AG08395 (cell line): ENCODE measurements around the gene F10.
"Not testable (repeated sequence)": the region's sequence is repeated elsewhere in the genome, so short reads cannot be mapped to it uniquely, and the experiment has no call there.

Source experiments
- DNase-seq: peaks from one replicate; pipeline ENCODE4 v3.0.0; 2012; ENCODE audit warnings: mixed read lengths, low spot score

The F10 gene

DNA sequence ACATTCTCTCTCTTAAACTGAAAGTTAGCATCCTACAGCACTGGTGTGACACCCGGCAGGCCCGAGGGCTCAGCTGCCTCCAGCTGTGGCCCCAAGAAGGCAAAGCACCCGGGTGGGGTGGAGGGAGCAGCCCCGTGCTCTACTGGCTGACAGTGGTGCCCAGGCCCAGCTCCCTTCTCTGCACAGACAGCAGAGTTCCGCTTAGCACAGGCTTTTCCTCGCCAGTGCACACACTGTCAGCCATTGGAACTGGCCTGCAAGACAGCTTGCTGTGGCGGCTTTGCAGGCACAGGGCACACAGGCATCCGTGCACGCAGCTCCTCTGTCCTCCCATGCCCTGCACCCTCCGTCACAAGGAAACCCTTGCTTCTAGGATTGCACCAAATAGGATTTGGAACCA lies 20.3 kb upstream of the F10 start:
- DNase-seq, result not testable (repeated sequence)

DNA sequence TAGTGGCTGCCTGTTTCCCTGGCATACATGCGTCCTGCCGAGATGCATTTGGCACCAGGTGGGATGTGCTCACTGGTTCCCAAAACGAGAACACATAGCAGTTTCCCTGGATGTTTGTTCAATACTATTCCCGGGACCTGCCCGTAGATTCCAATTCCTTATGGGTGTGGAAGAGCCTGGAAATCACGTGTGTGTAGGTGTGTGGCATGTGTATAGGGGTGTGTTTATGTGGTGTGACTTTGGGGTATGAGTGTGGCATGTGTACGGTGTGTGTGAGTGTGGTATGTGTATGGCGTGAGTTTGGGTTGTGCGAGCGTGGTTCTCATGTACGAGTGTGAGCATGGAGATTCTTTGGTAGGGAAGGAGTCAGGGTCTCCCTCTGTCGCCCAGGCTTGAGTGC lies 19.9 kb upstream of the F10 start:
- DNase-seq, result no peak

DNA sequence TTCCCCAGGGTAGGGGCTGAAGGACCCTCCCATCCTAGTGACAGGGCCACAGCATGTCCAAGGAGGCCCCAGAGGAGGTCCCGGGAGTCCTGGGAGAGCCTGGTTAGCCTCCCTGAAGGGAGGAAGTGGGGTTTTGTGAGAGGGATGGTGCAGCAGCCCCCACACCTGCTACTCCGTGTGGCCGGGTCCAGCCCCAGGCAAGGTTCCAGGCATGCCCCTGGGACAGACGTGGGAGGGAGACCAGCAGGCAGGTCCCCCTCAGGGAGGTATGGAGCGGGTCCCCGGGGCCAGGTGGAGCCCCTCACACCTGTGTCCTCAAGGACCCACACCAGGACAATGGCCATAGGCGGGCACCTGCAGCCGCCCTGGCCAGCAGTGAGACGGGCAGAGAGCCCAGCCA lies 19.0 kb upstream of the F10 start:
- no peak for DNase-seq

DNA sequence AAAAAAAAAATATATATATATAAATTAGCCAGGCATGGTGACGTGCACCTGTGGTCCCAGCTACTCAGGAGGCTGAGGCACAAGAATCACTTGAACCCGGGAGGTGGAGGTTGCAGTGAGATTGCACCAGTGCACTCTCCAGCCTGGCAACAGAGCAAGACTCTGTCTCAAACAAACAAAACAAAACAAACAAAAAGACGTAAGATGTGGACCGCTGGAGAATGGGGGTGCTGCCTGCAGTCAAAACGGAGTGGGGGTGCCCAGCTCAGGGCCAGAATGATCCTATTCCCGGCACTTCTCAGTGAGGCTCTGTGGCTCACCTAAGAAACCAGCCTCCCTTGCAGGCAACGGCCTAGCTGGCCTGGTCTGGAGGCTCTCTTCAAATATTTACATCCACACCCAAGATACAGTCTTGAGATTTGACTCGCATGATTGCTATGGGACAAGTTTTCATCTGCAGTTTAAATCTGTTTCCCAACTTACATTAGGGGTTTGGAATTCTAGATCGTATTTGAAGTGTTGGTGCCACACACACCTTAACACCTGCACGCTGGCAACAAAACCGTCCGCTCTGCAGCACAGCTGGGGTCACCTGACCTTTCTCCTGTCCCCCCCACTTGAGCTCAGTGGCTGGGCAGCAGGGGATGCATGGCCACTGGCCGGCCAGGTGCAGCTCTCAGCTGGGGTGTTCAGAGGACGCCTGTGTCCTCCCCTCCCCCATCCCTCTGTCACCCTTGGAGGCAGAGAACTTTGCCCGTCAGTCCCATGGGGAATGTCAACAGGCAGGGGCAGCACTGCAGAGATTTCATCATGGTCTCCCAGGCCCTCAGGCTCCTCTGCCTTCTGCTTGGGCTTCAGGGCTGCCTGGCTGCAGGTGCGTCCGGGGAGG lies 17.3 kb upstream of the F10 start, which contains the start of gene F7:
TSS of gene F7 (plus strand) at position 760 of the 889 bp plus-strand sequence. CDS start at position 811, 51 bp downstream.
- DNase-seq, result peak; percentile 24

DNA sequence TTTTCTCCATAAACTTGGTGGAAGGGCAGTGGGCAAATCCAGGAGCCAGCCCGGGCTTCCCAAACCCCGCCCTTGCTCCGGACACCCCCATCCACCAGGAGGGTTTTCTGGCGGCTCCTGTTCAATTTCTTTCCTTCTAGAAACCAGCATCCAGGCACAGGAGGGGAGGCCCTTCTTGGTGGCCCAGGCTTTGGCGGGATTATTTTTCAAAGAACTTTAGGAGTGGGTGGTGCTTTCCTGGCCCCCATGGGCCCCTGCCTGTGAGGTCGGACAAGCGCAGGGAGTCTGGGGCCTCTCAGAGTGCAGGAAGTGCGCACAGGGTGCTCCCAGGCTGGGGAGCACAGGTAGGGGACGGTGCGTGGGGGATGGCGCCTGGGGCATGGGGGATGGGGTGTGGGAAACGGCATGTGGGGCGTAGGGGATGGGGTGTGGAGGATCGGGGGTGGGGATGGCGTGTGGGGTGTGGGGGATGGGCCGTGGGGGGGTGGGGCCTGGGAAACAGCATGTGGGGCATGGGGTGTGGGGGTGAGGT lies 16.6 kb upstream of the F10 start:
- no peak for DNase-seq

DNA sequence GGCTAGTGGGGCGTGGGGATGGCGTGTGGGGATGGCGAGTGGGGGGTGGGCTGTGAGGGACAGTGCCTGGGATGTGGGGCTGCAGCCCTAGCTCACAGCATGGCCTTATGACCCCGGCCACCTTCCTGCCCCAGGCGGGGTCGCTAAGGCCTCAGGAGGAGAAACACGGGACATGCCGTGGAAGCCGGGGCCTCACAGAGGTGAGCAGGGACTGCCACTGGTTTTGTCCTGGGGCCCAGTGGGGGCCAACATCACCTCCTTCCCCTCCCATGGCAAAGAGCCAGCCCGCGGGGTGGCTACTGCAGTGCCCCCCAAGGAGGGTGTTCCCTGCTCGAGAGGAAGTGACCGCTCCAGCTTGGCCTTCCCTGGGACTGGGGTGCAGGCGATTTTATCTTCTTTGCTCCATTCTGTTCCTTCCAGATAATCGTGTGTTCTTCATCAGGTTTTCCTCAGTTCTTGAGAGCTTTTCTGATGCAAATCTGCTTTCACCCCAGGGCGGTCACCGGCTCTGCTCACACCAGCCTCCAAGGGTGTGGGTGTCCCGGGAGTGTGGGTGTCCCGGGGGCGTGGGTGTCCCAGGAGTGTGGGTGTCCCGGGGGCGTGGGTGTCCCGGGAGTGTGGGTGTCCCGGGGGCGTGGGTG lies 15.8 kb upstream of the F10 start:
- no peak for DNase-seq

DNA sequence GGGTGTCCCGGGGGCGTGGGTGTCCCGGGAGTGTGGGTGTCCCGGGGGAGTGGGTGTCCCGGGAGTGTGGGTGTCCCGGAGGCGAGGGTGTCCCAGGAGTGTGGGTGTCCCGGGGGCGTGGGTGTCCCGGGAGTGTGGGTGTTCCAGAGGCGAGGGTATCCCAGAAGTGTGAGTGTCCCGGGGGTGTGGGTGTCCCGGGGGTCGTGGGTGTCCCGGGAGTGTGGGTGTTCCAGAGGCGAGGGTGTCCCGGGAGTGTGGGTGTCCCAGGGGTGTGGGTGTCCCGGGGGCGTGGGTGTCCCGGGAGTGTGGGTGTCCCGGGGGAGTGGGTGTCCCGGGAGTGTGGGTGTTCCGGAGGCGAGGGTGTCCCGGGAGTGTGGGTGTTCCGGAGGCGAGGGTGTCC lies 14.1 kb upstream of the F10 start:
- not testable (repeated sequence) for DNase-seq

DNA sequence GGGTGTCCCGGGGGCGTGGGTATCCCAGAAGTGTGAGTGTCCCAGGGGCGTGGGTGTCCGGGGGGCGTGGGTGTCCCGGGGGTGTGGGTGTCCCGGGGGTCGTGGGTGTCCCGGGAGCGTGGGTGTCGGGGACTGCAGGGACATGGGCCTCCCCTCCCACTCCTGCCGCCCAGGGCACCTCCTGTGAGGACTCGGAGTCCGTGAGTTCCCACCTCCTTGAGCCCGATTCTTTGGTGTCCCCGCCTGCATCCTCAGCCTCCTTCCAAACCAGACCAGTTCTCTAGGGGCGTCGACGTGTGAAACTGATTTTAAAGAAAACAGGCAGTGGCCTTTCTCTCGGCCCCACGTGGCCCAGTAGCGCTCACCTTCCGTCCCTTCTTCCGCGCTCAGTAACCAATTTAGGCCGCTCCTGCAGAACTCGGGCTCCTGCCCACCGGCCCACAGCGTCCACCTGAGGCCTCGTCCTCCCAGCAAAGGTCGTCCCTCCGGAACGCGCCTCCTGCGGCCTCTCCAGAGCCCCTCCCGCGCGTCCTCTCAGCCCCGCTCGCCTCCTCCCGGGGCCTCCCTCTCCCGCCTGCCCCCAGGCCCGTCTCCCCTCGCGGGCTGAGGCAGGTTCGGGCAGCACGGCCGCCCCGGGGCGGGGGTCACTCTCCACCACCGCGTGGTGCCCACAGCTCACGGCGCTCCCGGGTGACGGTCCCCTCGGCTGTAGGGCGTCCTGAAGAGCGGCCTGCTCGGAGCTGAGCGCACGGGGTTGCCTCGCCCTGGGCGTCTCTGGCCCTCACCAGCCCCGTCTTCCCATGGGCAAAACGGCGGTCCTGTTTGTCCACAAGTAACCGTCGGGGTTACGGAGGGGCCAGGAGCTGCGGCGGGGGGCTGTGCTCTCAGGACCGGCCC lies 13.2 kb upstream of the F10 start:
- no peak for DNase-seq

DNA sequence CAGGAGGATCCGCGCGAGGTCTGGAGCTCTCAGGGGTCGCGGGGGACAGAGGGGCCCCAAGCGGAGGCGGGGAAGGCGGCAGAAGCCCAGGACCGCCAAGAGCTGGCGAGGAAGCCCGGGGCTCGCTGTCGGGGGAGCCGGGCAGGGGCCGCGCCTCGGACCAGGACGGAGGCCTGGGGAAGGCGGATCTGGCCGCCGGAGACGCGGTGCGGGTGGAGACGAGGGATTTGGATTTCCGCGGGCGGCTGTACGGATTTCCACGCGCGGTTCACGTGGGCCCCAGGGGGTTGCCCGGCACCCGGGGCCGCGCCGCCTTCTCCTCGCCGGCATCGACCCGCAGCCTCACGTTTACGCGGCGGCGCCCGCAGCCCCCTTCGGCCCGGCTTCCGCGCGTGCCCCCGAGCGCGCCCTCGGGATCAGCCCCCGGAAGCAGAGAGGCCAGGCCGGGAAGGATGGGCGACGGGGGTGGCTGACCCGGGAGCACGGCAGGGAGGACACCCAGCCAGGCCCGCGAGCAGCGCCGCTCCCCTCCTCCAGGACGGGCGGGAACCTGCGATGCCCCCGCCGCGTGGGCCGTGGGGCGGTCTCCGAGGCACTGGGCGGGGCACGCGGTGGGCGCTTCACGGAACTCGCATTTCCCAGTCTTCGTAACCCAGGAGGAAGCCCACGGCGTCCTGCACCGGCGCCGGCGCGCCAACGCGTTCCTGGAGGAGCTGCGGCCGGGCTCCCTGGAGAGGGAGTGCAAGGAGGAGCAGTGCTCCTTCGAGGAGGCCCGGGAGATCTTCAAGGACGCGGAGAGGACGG lies 12.3 kb upstream of the F10 start:
- peak; percentile 15 for DNase-seq

DNA sequence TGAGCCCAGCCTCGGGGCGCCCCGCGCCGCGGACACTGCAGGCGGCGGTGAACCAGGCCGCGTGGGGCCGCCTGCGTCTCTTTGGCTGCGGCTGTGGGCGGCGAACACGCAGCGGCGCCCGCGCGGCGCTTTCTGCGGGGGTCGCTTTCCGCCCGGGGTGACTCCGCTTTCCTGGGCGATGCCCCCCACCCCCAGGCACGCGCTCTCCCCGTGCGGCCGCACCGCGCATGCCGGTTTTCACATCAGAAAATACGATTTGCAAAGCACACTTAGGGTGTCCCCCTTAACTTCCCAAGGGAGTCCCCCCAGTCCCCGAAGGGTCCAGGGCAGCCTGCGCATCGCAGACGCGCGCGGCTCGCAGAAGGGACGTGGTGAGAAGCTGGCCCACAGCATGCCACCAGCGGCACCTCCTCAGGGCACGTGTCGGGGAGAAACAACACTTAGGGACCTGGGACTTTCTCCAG lies 11.7 kb upstream of the F10 start:
- no peak for DNase-seq

DNA sequence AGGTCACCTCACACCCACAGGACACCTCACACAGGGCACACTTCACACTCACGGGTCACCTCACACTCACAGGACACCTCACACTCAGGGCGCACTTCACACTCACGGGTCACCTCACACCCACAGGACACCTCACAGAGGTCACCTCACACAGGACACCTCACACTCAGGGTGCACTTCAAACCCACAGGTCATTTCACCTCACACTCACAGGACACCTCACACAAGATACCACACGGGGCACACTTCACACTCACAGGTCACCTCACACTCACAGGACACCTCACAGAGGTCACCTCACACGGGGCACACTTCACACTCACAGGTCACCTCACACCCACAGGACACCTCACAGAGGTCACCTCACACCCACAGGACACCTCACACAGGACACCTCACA lies 10.8 kb upstream of the F10 start:
- DNase-seq, result not testable (repeated sequence)

DNA sequence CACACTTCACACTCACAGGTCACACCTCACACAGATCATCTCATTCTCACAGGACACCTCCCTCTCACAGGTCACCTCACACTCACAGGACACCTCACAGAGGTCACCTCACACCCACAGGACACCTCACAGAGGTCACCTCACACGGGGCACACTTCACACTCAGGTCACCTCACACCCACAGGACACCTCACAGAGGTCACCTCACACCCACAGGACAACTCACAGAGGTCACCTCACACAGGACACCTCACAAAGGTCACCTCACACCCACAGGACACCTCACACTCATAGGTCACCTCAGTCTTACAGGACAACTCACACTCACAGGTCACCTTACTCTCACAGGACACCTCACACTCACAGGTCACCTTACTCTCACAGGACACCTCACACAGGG lies 10.1 kb upstream of the F10 start:
- not testable (repeated sequence) for DNase-seq

DNA sequence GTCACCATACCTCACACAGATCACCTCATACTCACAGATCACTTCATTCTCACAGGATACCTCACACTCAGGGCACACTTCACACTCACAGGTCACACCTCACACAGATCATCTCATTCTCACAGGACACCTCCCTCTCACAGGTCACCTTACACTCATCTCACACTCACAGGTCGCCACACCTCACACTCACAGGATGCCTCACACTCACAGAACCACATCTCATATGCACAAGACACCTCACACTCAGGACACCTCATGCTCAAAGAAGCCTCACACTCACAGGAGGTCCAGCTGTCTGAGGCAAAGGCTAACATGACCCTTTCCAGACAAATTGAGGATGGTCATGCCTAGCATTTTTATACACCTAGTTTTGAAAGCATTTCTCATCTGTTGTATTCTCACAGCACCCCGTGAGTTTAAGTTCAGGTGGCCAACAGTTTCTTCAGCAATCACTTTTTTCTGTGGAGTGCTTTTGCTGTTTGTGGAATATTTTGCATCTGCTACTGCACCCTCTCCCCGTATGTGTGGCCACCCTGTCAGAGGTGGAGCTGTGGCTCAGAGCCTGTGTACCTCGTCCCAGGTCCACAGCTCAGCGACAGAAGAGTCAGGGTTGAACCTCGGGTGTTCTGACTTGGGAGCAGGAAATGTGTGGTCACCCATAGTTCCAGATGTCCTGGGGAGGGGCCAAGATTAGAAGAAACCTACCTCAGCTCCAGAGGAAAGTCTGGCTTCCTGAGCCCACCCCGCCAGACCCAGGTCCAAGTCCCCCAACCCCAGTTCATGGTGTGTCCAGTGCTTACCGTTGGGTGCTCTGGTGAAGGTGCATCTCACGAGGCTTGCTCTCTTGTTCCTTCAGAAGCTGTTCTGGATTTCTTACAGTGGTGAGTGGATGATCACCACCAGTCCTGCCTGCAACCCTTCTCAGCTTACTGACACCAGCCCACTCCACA lies 9.4 kb upstream of the F10 start:
- DNase-seq, result no peak

DNA sequence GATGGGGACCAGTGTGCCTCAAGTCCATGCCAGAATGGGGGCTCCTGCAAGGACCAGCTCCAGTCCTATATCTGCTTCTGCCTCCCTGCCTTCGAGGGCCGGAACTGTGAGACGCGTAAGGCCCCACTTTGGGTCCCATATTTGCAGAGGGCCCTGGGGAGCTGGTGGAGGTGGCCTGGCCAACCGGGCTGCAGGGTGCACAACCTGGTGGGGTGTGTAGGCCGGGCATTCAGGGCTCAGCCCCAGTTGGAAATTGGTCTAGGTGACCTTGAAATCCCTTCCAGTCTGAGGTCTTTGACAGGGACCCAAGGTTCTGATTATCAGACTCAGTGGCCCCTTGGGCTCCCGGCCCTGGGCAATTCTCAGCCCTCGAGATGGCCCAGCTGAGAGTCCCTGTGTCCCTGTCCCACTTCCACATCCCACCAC lies 8.7 kb upstream of the F10 start:
- no peak for DNase-seq

DNA sequence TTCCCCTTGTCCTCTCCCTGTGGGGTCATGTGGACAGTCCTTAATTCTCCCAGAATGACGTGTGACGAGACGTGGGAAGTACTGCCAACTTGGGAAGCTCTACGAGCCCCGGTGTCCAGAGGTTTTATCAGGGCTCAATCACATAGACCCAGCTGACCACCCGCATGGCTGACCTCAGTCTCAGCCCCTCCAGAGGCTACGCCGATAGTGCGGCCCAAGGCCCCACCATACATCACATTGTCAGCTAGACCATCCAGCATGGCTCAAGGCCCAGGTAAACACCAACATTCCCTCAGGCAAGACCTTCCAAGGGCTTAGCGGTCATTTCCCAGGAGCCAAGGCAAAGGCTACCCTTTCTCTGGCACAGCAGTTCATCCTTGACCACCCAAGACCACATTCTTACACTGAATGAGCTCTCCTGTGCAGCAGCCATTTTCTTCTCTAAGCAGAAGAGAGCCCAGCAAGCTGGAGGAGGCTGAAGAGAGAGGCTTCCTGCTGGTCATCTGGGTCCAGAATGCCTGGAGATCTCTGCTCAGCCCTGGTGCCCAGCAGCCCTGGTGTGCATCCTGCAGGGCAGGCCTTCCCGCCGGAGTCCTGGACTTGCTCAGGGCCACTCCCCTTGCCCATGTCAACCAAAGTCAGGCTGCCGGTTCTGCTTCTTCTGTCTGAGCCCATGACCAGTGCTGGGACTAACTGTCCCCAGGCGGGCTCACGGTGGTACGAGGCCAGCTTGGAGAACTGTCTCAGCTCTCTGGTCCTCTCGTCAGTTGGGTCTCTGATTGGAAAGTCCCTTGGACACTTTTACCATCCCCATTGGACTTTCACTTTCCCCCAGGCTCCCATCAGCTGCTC lies 7.9 kb upstream of the F10 start:
- no peak for DNase-seq

DNA sequence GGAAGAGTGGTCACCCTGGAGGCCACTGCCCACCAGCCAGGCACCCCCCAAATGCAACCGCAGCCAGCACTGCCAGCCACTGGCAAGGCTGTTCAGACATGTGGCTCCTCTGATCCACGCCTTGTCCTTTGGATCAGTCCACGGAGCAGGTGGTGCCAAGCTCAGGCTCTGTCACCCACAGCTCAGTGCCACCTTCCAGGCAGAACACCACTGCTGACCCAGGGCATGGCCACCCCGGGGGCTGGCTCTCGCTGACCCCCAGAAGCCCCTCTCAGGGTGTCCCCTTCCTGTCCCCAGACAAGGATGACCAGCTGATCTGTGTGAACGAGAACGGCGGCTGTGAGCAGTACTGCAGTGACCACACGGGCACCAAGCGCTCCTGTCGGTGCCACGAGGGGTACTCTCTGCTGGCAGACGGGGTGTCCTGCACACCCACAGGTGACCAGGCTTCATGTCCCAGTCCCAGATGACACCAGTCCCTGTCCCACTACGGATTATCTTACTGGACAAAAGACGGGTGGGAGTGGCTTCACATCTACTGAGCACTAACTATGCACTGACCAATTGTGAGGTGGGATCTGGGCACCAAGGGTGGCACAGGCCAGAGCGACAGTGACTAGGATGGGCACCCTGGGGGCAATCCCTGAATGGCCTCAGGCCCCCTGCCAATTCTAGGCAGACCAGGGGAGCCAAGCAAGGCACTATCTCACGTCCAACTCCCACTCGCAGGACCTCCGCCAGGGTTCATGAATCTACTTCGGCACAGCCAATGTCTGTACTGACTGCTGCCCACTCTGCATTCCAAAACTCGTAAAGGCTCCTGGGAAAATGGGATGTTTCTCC lies 7.0 kb upstream of the F10 start:
- DNase-seq, result no peak

DNA sequence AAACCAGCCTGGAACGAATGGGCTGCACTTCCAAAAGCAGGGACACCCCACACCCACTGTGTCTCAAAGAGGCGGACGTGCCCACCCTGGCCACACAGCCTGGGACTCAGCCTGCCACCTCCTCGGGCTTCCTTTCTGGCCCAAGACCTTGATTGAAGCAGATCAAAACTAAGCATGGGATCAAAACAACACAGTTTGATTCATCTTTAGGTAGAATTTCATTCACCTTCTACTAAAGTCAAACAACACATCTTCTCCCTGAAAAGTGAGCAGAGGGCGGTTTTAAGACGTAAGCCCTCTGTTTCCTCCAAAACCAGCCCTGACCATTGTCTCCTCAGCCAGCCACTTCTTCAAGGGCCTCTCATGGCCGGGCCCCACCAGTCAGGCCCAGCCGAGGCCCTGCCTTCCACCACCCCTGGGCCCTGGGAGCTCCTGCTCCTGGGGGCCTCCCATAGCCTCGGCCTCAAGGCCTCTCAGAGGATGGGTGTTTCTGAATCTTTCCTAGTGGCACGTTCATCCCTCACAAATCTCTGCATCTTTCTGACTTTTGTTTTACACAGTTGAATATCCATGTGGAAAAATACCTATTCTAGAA lies 6.3 kb upstream of the F10 start:
- no peak for DNase-seq

DNA sequence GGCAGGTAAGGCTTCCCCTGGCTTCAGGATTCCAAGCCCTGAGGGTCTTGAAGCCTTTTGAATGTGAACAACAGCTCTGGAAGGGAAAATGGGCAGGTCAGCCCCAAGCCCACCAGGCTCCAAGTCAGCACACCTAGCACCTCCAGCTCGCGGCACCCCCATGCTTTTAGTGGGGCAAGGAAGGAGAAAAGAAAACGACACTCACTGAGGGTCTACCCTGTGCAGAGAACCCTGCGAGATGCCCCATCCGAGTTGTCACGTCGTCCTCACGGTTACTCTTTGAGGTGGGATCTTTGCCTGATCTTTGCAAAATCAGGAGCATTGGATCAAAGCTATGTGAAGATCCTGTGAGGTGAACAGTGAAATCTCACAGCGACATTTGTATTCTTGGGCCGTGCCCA lies 5.7 kb upstream of the F10 start:
- DNase-seq, result no peak
